RPMI8226 (cell line): ENCODE measurements around the gene ICE1.
"Not testable (repeated sequence)": the region's sequence is repeated elsewhere in the genome, so short reads cannot be mapped to it uniquely, and the experiment has no call there.

Source experiments
- DNase-seq: peaks from one replicate; pipeline ENCODE4 v3.0.0-alpha.2; 2015

ICE1 gene

GRCh38 chr5:5421961-5422818 is at the start of gene ICE1:
ICE1 (plus strand) TSS chr5:5422677; CDS start chr5:5422916, 239 bp downstream.
- DNase-seq = peak; percentile 99

GRCh38 chr5:5372930-5373329 is 49.5 kb upstream of the ICE1 start:
- DNase-seq = no peak

GRCh38 chr5:5373351-5373989 is 49.0 kb upstream of the ICE1 start:
- DNase-seq = no peak

- no peak for DNase-seq
Observed at GRCh38 chr5:5374009-5374715, 48.3 kb upstream of the ICE1 start.

- no peak for DNase-seq
Observed at GRCh38 chr5:5377780-5378179, 44.7 kb upstream of the ICE1 start.

GRCh38 chr5:5378531-5378930 is 43.9 kb upstream of the ICE1 start:
- no peak for DNase-seq

- no peak for DNase-seq
Observed at GRCh38 chr5:5380298-5380697, 42.2 kb upstream of the ICE1 start.

- peak; percentile 12 for DNase-seq
Observed at GRCh38 chr5:5381310-5381913, 41.1 kb upstream of the ICE1 start.

GRCh38 chr5:5383461-5383860 is 39.0 kb upstream of the ICE1 start:
- DNase-seq = no peak

- DNase-seq = no peak
Observed at GRCh38 chr5:5384660-5385330, 37.7 kb upstream of the ICE1 start.

- no peak for DNase-seq
Observed at GRCh38 chr5:5385331-5385662, 37.2 kb upstream of the ICE1 start.

GRCh38 chr5:5386329-5386728 is 36.1 kb upstream of the ICE1 start:
- DNase-seq = no peak

- no peak for DNase-seq
Observed at GRCh38 chr5:5387192-5387591, 35.3 kb upstream of the ICE1 start.

- no peak for DNase-seq
Observed at GRCh38 chr5:5387777-5388176, 34.7 kb upstream of the ICE1 start.

GRCh38 chr5:5390121-5390869 is 32.2 kb upstream of the ICE1 start:
- DNase-seq = not testable (repeated sequence)

GRCh38 chr5:5392504-5392903 is 30.0 kb upstream of the ICE1 start:
- not testable (repeated sequence) for DNase-seq

GRCh38 chr5:5394384-5394986 is 28.0 kb upstream of the ICE1 start:
- DNase-seq = peak; percentile 27

- not testable (repeated sequence) for DNase-seq
Observed at GRCh38 chr5:5395093-5395492, 27.4 kb upstream of the ICE1 start.

GRCh38 chr5:5398071-5398470 is 24.4 kb upstream of the ICE1 start:
- DNase-seq = no peak

GRCh38 chr5:5401095-5401494 is 21.4 kb upstream of the ICE1 start:
- no peak for DNase-seq

- DNase-seq = no peak
Observed at GRCh38 chr5:5403741-5404140, 18.7 kb upstream of the ICE1 start.

- DNase-seq = no peak
Observed at GRCh38 chr5:5404381-5404780, 18.1 kb upstream of the ICE1 start.
